HCT116 (cell line): ENCODE data around the gene SNTG2. TPM values are rescaled to one million over a fixed set of nuclear protein-coding genes. Genes with fewer than 3 reads are reported as not detected.

ENCODE experiments used
- ATAC-seq: fragments of 200-7000 bp; cut with Tn5 transposase; 2 replicates; pipeline ENCODE4 v1.9.1; 2020; ENCODE audit warnings: mild to moderate bottlenecking, moderate library complexity
- BruUV-seq: library from RNA; stranded (reverse); fragments of 400-500 nt; replicated peaks from 2 replicates; lab custom pipeline; 2021; lab: Mats Ljungman, UMichigan
- CTCF ChIA-PET: fragments of 300-600 bp; sonication (Branson Sonifier 250); formaldehyde crosslinking; loops from one replicate; lab custom pipeline; 2021; ENCODE audit warnings: antibody characterized with exemption; lab: Charles Lee
- POLR2A ChIA-PET: fragments of 300-600, 350-600 bp; sonication (Branson Sonifier 250); formaldehyde crosslinking; loops from one replicate; lab custom pipeline; 2021; ENCODE audit warnings: antibody characterized with exemption; lab: Charles Lee
- RAD21 ChIA-PET, 2 experiments: fragments of 300-600 bp; sonication (Branson Sonifier 250); formaldehyde crosslinking; loops; one replicate each; lab custom pipeline; 2023; ENCODE audit warnings: low total read pairs in 2 of 2; ENCODE audit not compliant: uncharacterized antibody in 2 of 2, unreplicated experiment in 2 of 2, low non-redundant PET in 1 of 2; lab: Charles Lee
- DNase-seq: peaks from one replicate; pipeline ENCODE4 v3.0.0-alpha.2; 2010; ENCODE audit warnings: low read depth, low spot score
- H2AFZ ChIP-seq: fragments of 200-600 bp; shearing (Covaris generic), sonication (generic); 2 replicates; pipeline ENCODE4 v1.6.1; 2017; ENCODE audit warnings: low read depth, mixed run types, mixed read lengths, antibody characterized with exemption, low read length; ENCODE audit not compliant: poor library complexity, severe bottlenecking
- H3K27ac ChIP-seq: 2 replicates; pipeline ENCODE4 v1.5.1; 2012; ENCODE audit warnings: low read depth, low read length
- H3K27me3 ChIP-seq: fragments of 200-600 bp; sonication (generic); 2 replicates; pipeline ENCODE4 v1.6.1; 2016; ENCODE audit warnings: mixed run types, low read length, mixed read lengths; ENCODE audit not compliant: insufficient read depth
- H3K36me3 ChIP-seq, 2 experiments: fragments of 200-500 bp in 1 of 2; fragments of 200-600 bp in 1 of 2; sonication (Bioruptor generic) in 1 of 2; sonication (generic) in 1 of 2; 2 replicates each; pipeline versions ENCODE4 v1.5.1 to v1.6.1; 2014 to 2016; ENCODE audit warnings: low read length in 2 of 2, inconsistent platforms in 1 of 2, mixed read lengths in 1 of 2, mixed run types in 1 of 2; ENCODE audit not compliant: insufficient read depth in 2 of 2, control insufficient read depth in 1 of 2
- H3K4me1 ChIP-seq, 2 experiments: fragments of 200-600 bp in 1 of 2; sonication (generic) in 1 of 2; 2 replicates each; pipeline versions ENCODE4 v1.5.1 to v1.6.1; 2012 to 2017; ENCODE audit warnings: low read length in 2 of 2, inconsistent platforms in 1 of 2, mild to moderate bottlenecking in 1 of 2, mixed read lengths in 1 of 2, mixed run types in 1 of 2, moderate library complexity in 1 of 2; ENCODE audit not compliant: insufficient read depth in 2 of 2, control insufficient read depth in 1 of 2
- H3K4me2 ChIP-seq: fragments of 200-600 bp; sonication (generic); 2 replicates; pipeline ENCODE4 v1.6.1; 2017; ENCODE audit warnings: mixed run types, low read length, mixed read lengths
- H3K4me3 ChIP-seq, 2 experiments: fragments of 200-600 bp in 1 of 2; sonication (generic) in 1 of 2; replicated peaks in 1 of 2; 2 replicates each; pipeline ENCODE4 v1.5.1; 2011 to 2016; ENCODE audit warnings: low read length in 2 of 2, control low read depth in 1 of 2, low read depth in 1 of 2, mild to moderate bottlenecking in 1 of 2, mixed read lengths in 1 of 2, mixed run types in 1 of 2
- H3K79me2 ChIP-seq: fragments of 200-600 bp; sonication (generic); 2 replicates; pipeline ENCODE4 v1.6.1; 2017; ENCODE audit warnings: mild to moderate bottlenecking, mixed run types, low read length, moderate library complexity, mixed read lengths; ENCODE audit not compliant: insufficient read depth
- H3K9ac ChIP-seq: fragments of 200-600 bp; sonication (generic); 2 replicates; pipeline ENCODE4 v1.6.1; 2016; ENCODE audit warnings: low read length, mixed read lengths
- H3K9me2 ChIP-seq: fragments of 200-600 bp; sonication (generic), shearing (Covaris generic); 2 replicates; pipeline ENCODE4 v1.6.1; 2017; ENCODE audit warnings: mixed run types, mild to moderate bottlenecking, moderate library complexity; ENCODE audit not compliant: insufficient read depth
- H3K9me3 ChIP-seq, 2 experiments: fragments of 200-500 bp in 1 of 2; fragments of 200-600 bp in 1 of 2; sonication (Bioruptor generic) in 1 of 2; sonication (generic) in 1 of 2; 2 replicates each; pipeline ENCODE4 v1.6.1; 2014 to 2017; ENCODE audit warnings: low read length in 2 of 2, mixed read lengths in 2 of 2, inconsistent platforms in 1 of 2, low read depth in 1 of 2, mild to moderate bottlenecking in 1 of 2, mixed run types in 1 of 2, moderate library complexity in 1 of 2; ENCODE audit not compliant: control insufficient read depth in 1 of 2, insufficient read depth in 1 of 2
- H4K20me1 ChIP-seq: fragments of 200-600 bp; sonication (generic), shearing (Covaris generic); 2 replicates; pipeline ENCODE4 v1.6.1; 2017; ENCODE audit warnings: mixed run types, mild to moderate bottlenecking, moderate library complexity; ENCODE audit not compliant: insufficient read depth
- CBX3 ChIP-seq: IDR thresholded peaks from 2 replicates; pipeline ENCODE4 v1.6.1; 2012; ENCODE audit warnings: low read depth
- CEBPB ChIP-seq: IDR thresholded peaks from 2 replicates; pipeline ENCODE4 v1.6.1; 2012; ENCODE audit warnings: low read depth
- CTCF ChIP-seq, 3 experiments: fragments of 200-600 bp in 1 of 3; sonication (generic) in 1 of 3; IDR thresholded peaks in 2 of 3; conservative IDR thresholded peaks in 1 of 3; 2 replicates each; pipeline ENCODE4 v1.5.1; 2012 to 2017; ENCODE audit warnings: low read depth in 2 of 3, low read length in 2 of 3, antibody characterized with exemption in 1 of 3, borderline replicate concordance in 1 of 3, control low read depth in 1 of 3, mild to moderate bottlenecking in 1 of 3, mixed read lengths in 1 of 3, mixed run types in 1 of 3, moderate library complexity in 1 of 3; ENCODE audit not compliant: insufficient read depth in 1 of 3
- EGR1 ChIP-seq: IDR thresholded peaks from 2 replicates; pipeline ENCODE4 v1.6.1; 2012; ENCODE audit warnings: low read depth
- FOSL1 ChIP-seq: IDR thresholded peaks from 2 replicates; pipeline ENCODE4 v1.6.1; 2012; ENCODE audit warnings: low read depth
- POLR2A ChIP-seq: IDR thresholded peaks from 2 replicates; pipeline ENCODE4 v1.7.0; 2011; ENCODE audit warnings: borderline replicate concordance; ENCODE audit not compliant: insufficient read depth, insufficient read length; ENCODE audit errors: extremely low read depth
- TCF7L2 ChIP-seq: IDR thresholded peaks from 2 replicates; pipeline ENCODE4 v1.7.0; 2011; ENCODE audit warnings: borderline replicate concordance, inconsistent platforms; ENCODE audit not compliant: insufficient read depth, insufficient read length; ENCODE audit errors: extremely low read depth
- YY1 ChIP-seq: IDR thresholded peaks from 2 replicates; pipeline ENCODE4 v1.6.1; 2011; ENCODE audit warnings: low read length, low read depth, moderate library complexity, mild to moderate bottlenecking; ENCODE audit not compliant: insufficient replicate concordance; ENCODE audit errors: extremely low read depth
- ZNF274 ChIP-seq: fragments of 200-500 bp; sonication (Bioruptor generic); IDR thresholded peaks from 2 replicates; pipeline ENCODE4 v1.6.1; 2014; ENCODE audit warnings: mild to moderate bottlenecking, low read depth, low read length, inconsistent platforms
- intact Hi-C: fragments of 100-400 bp; cut with micrococcal nuclease; formaldehyde crosslinking; loops from 2 replicates; pipeline ENCODE4 v1.10.0; 2022
- total RNA-seq: library from RNA; stranded (reverse); gene quantifications from one replicate; pipeline ENCODE4 v1.2.1, GENCODE V29; 2021; ENCODE audit not compliant: unreplicated experiment
- TF ChIP-seq, protein P1 (sequence below): IDR thresholded peaks from 2 replicates; pipeline ENCODE4 v1.6.1; 2011; ENCODE audit warnings: mild to moderate bottlenecking, low read length, moderate library complexity; ENCODE audit not compliant: insufficient replicate concordance; ENCODE audit errors: extremely low read depth

SNTG2 gene
- total RNA-seq, 1 experiment from 2014 or later = not detected

DNA sequence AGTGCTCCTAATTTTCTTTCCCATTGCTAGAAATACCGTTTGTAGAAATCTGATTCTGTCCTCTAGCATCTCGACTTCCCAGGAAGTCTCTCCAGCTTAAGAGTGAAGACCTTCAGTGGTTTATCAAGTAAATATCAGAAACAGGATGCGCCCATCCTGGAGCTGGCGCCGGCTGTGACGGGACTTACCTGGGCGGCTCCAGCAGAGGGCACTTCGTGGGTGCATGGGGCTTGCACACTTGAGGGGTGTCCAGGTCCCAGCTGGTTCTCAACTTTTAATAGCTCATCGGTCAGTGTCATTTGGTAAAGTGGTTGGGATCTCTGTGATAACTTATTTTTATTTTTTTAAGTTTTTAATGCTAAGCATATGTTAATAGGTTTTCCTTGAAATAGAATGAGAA lies 295.6 kb downstream of the SNTG2 start (continued):
- TF ChIP-seq, protein P1, sequence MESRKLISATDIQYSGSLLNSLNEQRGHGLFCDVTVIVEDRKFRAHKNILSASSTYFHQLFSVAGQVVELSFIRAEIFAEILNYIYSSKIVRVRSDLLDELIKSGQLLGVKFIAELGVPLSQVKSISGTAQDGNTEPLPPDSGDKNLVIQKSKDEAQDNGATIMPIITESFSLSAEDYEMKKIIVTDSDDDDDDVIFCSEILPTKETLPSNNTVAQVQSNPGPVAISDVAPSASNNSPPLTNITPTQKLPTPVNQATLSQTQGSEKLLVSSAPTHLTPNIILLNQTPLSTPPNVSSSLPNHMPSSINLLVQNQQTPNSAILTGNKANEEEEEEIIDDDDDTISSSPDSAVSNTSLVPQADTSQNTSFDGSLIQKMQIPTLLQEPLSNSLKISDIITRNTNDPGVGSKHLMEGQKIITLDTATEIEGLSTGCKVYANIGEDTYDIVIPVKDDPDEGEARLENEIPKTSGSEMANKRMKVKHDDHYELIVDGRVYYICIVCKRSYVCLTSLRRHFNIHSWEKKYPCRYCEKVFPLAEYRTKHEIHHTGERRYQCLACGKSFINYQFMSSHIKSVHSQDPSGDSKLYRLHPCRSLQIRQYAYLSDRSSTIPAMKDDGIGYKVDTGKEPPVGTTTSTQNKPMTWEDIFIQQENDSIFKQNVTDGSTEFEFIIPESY = no peak
- peak in 2 of 3 experiments; percentile 40 to 44; a peak in 3 of 6 replicates for TF ChIP-seq CTCF (IDR thresholded peaks at IDR 0.05 in 2 of 3, conservative IDR thresholded peaks at IDR 0.05 in 1 of 3; ENCODE audit: borderline replicate concordance in 1 of 3, insufficient read depth in 1 of 3, low read depth in 2 of 3, low read length in 2 of 3)
- TF ChIP-seq CEBPB = no peak
- TF ChIP-seq FOSL1 = no peak
- TF ChIP-seq YY1 = no peak

- no peak overlapping the region for H3K4me3 ChIP-seq
- H3K27me3 ChIP-seq = peaks cover 24% of the 10 kb centered on the region
- no peaks in the 10 kb centered on the region for H3K36me3 ChIP-seq
- no peak for TF ChIP-seq TCF7L2
- TF ChIP-seq EGR1 = no peak
- no peak for TF ChIP-seq ZNF274
- TF ChIP-seq POLR2A = no peak
- no peak for TF ChIP-seq CBX3
- no peak overlapping the region for H3K27ac ChIP-seq
- POLR2A ChIA-PET = no interaction called here
- H2AFZ ChIP-seq = no peak overlapping the region
- no peaks in the 10 kb centered on the region for H3K79me2 ChIP-seq
- no peak overlapping the region for H3K9ac ChIP-seq
- H3K9me3 ChIP-seq = no peaks in the 10 kb centered on the region
- CTCF ChIA-PET = interaction anchor here (1.2 kb wide), 2 partner anchors 10 to 304 kb away, joined by 3 read pairs; no protein-coding TSS in a partner anchor
- H3K4me2 ChIP-seq = no peak overlapping the region
- H3K9me2 ChIP-seq = no peaks in the 10 kb centered on the region
- ATAC-seq (no peak), DNase-seq (no peak)
- RAD21 ChIA-PET = interaction anchor here in 1 of 2 experiments (0.5 kb wide), 1 partner anchor 107 kb away, joined by 3 read pairs; no protein-coding TSS in a partner anchor
- H3K4me1 ChIP-seq = no peaks in the 10 kb centered on the region
- intact Hi-C loops = loop anchor here (2.0 kb wide), 1 partner anchor 300 kb away; no protein-coding TSS in a partner anchor
- H4K20me1 ChIP-seq = no peaks in the 10 kb centered on the region
- BruUV-seq = no TSS peak
These were observed 296.3 kb downstream of the SNTG2 start for GRCh38 chr2:1246991-1247390.
